Frontal cortex (tissue), 4 donors: ENCODE data around the gene TTN. TPM values are rescaled to one million over a fixed set of nuclear protein-coding genes. Genes with fewer than 3 reads are reported as not detected.
A peak's percentile ranks its signal among the peaks of the same experiment; 100 is the strongest.

ENCODE experiments used
- DNase-seq, 2 donors: peaks; one replicate each; pipeline ENCODE4 v3.0.0; 2012; ENCODE audit warnings: low spot score in 2 of 2
- FAIRE-seq: peaks from 2 replicates; lab custom pipeline; 2012; peaks lifted over from hg19 to GRCh38; lab: Jason Lieb, UNC
- total RNA-seq: library from RNA; depleted of rRNA; stranded (reverse); fragments of >200 nt; gene quantifications from one replicate; pipeline ENCODE4 v1.2.3, GENCODE V29; 2014
- donor health status: control.
- donor health status: control.
- donor health status: control.

Gene TTN
- total RNA-seq, 1 donor from 2014 or later: 1.6 TPM

GRCh38 chr2:178819147-178819875 lies 12.1 kb upstream of the TTN start:
- DNase-seq: no peak
- no peak for FAIRE-seq

DNA sequence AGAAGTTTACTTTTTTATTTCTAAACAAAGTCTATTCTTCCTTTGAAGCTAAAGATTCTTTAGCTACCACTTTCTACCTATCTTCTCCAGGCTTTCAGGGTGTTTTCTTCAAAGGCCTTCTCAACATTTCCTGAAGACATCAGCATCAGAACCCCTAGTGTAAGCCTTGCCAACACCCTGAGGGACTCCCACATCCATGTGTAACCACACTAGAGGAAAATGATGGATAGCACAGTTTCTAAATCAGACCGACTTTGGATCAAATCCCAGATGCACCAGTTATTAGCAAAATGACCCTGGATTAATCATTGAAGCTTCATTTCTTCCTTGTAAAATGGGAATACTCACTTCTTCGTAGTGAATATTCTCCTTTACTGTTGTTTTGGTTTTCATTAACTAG lies 4.7 kb upstream of the TTN start:
- DNase-seq (no peak), FAIRE-seq (no peak)

DNA sequence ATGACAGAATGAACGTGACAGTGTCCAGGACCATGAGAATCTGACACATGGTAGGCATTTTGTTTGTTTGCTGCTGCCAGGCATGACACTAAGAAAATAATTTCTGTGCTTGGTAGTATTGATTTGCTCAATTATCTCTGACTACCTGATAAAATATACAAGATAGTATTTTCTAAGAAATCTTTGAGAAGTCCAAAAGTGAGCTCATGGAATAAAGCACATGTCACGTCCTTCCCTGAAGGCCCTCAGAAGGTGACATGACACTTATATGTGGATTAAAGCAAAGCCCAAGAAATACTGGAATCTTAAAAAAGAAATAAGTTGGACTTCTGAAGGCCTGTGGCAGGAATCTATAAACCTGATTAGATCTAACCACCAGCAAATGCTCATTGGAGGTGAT lies 3.8 kb upstream of the TTN start:
- DNase-seq: no peak
- FAIRE-seq: no peak

DNA sequence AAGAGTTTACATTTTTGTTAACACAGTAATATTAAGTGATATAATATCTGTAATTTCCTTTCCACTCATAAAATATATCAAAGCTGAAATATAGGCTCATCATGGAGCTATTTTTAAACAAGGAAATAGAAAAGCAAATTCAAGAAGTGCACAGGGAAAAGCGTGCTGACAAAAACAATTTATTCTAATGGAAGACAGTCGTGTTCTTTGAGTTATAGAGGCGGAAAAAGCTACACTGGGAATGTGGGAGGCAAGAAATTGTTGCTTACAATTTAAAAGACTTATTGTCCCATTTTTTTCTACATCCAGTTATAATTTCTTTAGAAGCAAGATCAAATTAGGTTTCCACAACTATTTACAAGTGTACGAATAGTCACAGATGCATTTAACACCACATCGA lies 3.2 kb upstream of the TTN start:
- no peak for FAIRE-seq
- DNase-seq: no peak

GRCh38 chr2:178806543-178806942 lies 680 bp downstream of the TTN start:
- DNase-seq (no peak), FAIRE-seq (no peak)

- FAIRE-seq: no peak
- DNase-seq: no peak
Measured at GRCh38 chr2:178805457-178805856, 1.8 kb downstream of the TTN start.

DNA sequence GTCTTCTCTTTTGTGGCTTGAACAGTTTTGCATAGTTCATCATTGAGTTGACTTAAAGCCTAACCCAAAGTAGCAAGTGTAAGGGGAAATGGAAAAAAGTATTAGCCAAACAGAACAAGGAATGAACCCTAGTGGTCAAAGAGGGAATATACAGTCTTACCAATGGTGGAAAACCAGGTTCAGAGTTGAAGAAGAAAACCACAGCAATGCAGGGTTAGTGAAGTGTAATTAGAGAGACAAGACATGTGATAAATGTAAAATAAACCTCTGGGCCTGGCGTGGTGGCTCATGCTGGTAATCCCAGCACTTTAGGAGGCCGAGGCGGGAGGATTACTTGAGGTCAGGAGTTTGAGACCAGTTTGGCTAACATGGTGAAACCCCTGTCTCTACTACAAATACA lies 2.4 kb downstream of the TTN start:
- no peak for DNase-seq
- FAIRE-seq: no peak

- no peak for FAIRE-seq
- no peak for DNase-seq
Measured at GRCh38 chr2:178800510-178800909, 6.7 kb downstream of the TTN start.

DNA sequence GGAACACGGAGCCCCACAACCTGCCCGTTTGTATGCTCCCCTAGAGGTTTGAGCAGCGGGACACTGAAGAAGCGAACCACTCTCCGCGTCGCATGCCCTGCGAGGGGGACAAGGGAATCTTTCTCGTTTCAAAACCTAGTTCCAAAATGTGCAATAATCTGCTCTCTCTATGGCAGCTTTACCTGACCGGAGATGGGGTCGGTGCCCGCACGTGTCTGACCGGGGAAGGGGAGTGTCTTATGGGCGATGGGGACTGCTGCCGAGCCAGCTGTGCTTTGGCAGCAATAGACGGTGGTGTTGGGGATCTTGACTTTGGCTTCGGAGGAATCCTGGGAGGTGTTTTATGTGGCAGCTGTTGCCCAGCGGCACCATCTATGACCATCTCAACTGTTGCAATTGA lies 7.9 kb downstream of the TTN start:
- DNase-seq: no peak
- no peak for FAIRE-seq

DNA sequence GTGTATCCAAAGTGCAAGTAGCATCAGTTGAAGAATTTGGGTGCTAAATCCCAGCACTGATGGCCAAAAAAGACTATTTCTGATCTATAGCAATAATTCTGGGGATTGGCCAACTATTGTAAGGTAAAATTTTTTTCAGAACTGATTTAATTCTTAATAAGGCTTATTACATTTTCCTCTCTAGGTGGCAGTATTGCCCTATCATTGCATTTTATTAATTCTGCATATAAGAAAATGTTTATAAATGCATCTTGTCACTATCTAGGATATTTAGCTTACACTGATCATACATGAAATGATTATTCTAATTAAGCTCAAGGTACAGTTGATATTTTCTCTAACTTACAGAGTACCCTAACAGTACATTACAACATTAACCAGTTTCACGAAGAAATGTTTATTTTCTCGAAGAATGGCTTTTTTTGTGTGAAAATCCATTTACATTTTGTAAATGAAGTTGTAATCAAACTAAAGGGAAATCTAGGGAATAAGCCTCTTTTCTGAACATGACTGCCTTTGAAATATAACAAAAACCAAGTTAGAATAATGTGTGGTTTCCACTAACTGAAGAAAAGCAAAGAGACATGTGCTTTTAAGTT lies 11.0 kb downstream of the TTN start:
- peak in 1 of 2 donors; percentile 21 for DNase-seq
- FAIRE-seq: peak; percentile 86

DNA sequence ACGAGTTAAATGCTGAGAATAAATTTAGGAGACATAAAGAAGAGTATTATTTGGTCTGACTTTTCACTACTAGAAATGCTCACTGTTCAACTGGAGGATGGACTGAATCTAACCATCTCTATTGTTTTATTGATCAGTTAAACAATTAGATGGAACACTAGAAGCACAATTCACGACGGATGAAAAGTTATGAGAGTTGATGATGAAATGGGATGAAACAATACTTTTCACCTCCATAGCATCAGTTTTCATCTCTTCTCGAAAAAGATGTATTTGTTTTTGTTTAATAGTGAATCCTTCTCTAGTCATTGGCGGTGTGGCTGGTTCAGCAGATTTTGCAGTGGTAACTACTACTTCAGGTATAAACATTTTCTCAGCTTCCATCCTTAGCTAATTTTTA lies 19.3 kb downstream of the TTN start:
- no peak for FAIRE-seq
- no peak for DNase-seq

DNA sequence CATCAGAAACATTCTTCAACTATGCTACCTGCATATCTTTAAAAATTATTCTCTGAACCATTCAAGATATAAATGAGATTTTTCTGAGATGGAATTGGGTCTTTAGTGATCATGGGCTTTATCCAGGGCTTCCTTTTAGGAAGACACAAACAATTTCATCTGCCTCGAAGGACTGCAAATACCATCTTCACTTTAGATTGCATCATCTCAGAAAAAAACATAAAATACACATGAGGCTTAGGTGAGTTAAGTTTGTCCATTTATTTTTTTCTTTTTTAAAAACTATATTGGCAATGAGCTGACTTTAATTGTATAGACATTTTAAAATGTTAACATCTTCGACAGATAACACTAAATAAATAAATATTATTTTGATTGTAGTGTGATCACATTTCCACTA lies 20.1 kb downstream of the TTN start:
- FAIRE-seq: no peak

GRCh38 chr2:178783889-178784288 lies 23.3 kb downstream of the TTN start:
- DNase-seq (no peak), FAIRE-seq (no peak)

More for the DNA sequence above, 20.1 kb downstream of the TTN start:
- no peak for DNase-seq

GRCh38 chr2:178782236-178782635 lies 25.0 kb downstream of the TTN start:
- DNase-seq (no peak), FAIRE-seq (no peak)

DNA sequence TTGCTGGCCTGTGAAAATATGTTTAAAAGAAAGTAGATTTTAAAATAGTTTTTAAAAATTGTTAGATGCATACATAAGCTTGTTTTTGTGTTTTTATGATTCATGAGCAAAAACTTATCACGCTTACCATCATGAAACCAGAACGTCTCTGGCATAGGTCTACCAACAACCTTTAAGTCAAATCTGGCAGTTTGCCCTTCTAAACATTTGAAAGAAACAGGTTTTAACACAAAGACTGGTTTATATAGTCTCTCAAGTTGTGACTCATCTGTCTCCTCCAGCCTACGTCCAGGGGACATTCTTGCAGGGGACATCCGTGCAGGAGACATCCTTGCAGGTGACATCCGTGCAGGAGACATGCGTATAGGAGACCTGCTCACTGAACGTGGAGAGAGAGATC lies 29.6 kb downstream of the TTN start:
- FAIRE-seq (no peak), DNase-seq (no peak)

DNA sequence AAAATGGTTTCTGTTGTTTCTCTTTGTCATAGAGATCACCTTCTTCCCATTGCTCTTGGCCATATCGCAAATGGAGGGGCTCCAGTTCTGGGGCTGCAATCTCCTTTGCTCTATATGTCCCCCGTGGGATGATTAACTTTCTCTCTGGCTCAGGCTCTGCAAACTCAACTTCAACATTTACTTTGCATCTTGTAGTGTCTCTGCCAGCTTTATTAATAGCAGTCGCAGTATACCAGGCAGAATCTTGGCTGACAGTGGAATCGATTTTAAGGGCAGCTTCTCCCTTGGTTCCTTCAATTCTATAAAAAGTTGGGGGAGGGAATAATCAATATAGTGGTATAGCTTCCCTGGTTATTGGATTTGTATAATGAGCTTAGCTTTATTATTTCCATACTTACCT lies 30.5 kb downstream of the TTN start:
- DNase-seq (no peak), FAIRE-seq (no peak)

GRCh38 chr2:178775975-178776374 lies 31.2 kb downstream of the TTN start:
- FAIRE-seq: no peak

GRCh38 chr2:178770518-178770917 lies 36.7 kb downstream of the TTN start:
- DNase-seq (no peak), FAIRE-seq (no peak)

More at GRCh38 chr2:178775975-178776374, 31.2 kb downstream of the TTN start:
- no peak for DNase-seq

GRCh38 chr2:178767094-178768060 lies 39.8 kb downstream of the TTN start:
- FAIRE-seq (no peak), DNase-seq (no peak)

- FAIRE-seq: no peak
- no peak for DNase-seq
Measured at GRCh38 chr2:178764097-178764496, 43.1 kb downstream of the TTN start.
